H1 (cell line): ENCODE data around the gene LRRC74A. TPM values are rescaled to one million over a fixed set of nuclear protein-coding genes. Genes with fewer than 3 reads are reported as not detected.

Experiments
- BCL11A ChIP-seq, 2 experiments: IDR thresholded peaks; one replicate each; pipeline ENCODE4 v1.6.1; 2011; ENCODE audit warnings: low read depth in 2 of 2, low read length in 2 of 2, mild to moderate bottlenecking in 2 of 2
- POLR2AphosphoS5 ChIP-seq: IDR thresholded peaks from 2 replicates; pipeline ENCODE4 v1.6.1; 2011; ENCODE audit warnings: low read depth, low read length
- RXRA ChIP-seq: IDR thresholded peaks from 2 replicates; pipeline ENCODE4 v1.6.1; 2011; ENCODE audit warnings: low read depth, mild to moderate bottlenecking, low read length, moderate library complexity; ENCODE audit not compliant: insufficient read depth
- polyA plus RNA-seq, 7 experiments: library from polyadenylated mRNA; depleted of rRNA in 3 of 7; stranded (reverse) in 5 of 7; unstranded in 2 of 7; fragments of >200 nt in 5 of 7; fragments of 200-250 nt in 2 of 7; gene quantifications; 1 replicate in 5 of 7; 2 replicates in 1 of 7; 4 replicates in 1 of 7; pipeline versions ENCODE4 v1.2.1 to v1.2.3, GENCODE V29; 2011 to 2013; ENCODE audit warnings: missing spikeins in 2 of 7, mixed read lengths in 2 of 7
- total RNA-seq: library from RNA; stranded (reverse); fragmentation: NEBNext Ultra II Directional; extraction: Animal tissue kit (Norgen Biotek cat#: 25700); gene quantifications from 2 replicates; pipeline ENCODE4 v1.2.1, GENCODE V29; 2021

The LRRC74A gene
- total and polyA plus RNA-seq, 2 of the 8 experiments (the other 6 are each of a cell fraction or from before 2014, with no cell fraction given) = not detected

- TF ChIP-seq POLR2AphosphoS5 (no peak), RXRA (no peak), BCL11A (IDR thresholded peaks at IDR 0.05; ENCODE audit: low read depth in 2 of 2, low read length in 2 of 2) (no peak)
These were observed 19.8 kb upstream of the LRRC74A start (continued) for GRCh38 chr14:76806446-76806845.
